ENCODE measurements around the gene STOX2. TPM values are rescaled to one million over a fixed set of nuclear protein-coding genes. Genes with fewer than 3 reads are reported as not detected.
"Not testable (repeated sequence)": the region's sequence is repeated elsewhere in the genome, so short reads cannot be mapped to it uniquely, and the experiment has no call there.

STOX2 gene
- total and polyA plus RNA-seq, 2 of the 13 experiments (the other 11 are each of a cell fraction or from before 2014, with no cell fraction given) = 0.01 to 0.15 TPM

DNA sequence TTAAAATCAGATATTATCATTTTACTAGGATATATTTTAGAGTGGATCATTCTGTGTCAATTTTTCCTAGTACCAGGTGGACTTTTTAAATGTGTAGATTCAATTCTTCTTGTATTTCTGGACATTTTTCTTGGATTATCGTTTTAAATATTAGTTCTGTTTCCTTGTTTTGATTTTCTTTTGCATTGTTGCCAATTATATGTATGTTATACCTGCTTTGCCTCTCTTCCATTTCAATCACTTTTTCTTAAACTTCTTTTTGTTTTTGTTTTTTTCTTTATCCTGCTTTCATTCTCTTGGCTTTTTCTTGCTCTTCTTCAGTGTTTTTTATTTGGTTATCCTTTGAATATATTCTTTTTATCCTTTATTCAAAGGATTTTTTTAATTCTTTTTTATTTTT, 141.0 kb downstream of the STOX2 start (continued):
- TF ChIP-seq PHF21A (CRISPR knock-in tag; IDR thresholded peaks at IDR 0.05) = no peak

DNA sequence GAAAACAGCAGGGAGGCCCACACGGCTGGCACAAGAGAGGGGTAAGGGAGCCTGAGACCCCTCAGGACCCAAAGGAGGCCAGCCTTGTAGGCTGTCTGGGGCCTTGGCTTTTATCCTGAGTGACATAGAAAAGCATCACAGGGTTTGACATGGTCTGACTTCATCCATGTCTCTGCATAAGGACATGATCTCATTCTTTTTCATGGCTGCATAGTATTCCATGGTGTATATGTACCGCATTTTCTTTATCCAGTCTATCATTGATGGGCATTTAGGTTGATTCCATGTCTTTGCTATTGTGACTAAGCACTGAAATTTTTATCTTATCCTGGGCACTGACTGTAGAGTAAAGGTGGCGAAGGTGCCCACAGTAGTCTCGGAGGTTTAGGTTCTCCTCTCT, 146.2 kb downstream of the STOX2 start:
- H3K9me3 ChIP-seq (ENCODE audit: low read length) = peaks cover 14% of the 10 kb centered on the region
- H3K79me2 ChIP-seq (ENCODE audit: insufficient read depth, low read length); H2AFZ ChIP-seq (ENCODE audit: low read length); H3K9ac ChIP-seq (ENCODE audit: insufficient read depth, low read depth, low read length); in situ Hi-C loops (cut with HindIII; ENCODE audit: extremely low pct_ligation_motif_present, low pct_unique_long_range_greater_than_20kb); POLR2A ChIA-PET; ATAC-seq; DNase-seq (ENCODE audit: low spot score); intact Hi-C loops (cut with micrococcal nuclease; ENCODE audit: unreplicated experiment); H3K36me3 ChIP-seq (replicated peaks in 1 of 2; ENCODE audit: control insufficient read depth in 1 of 2, insufficient read depth in 2 of 2, low read length in 2 of 2); BruUV-seq (replicated peaks); H3K27me3 ChIP-seq (ENCODE audit: control insufficient read depth in 1 of 2, insufficient read depth in 2 of 2, low read length in 2 of 2); H3K27ac ChIP-seq (ENCODE audit: extremely low read length, insufficient read depth, low read length); H3K4me1 ChIP-seq (ENCODE audit: insufficient read depth, low read length); H3K4me2 ChIP-seq (ENCODE audit: low read depth, low read length); FAIRE-seq; H3K4me3 ChIP-seq (replicated peaks in 1 of 3; ENCODE audit: insufficient read depth in 1 of 3, low read depth in 2 of 3, low read length in 3 of 3); CTCF ChIA-PET (ENCODE audit: low intra/inter-chr PET ratio, low total read pairs); H4K20me1 ChIP-seq (ENCODE audit: insufficient read depth, low read length): not testable (repeated sequence)
- 42% methylated on average over 4 of the region's 4 CpGs for WGBS (ENCODE audit: low lambda C conversion rate)

DNA sequence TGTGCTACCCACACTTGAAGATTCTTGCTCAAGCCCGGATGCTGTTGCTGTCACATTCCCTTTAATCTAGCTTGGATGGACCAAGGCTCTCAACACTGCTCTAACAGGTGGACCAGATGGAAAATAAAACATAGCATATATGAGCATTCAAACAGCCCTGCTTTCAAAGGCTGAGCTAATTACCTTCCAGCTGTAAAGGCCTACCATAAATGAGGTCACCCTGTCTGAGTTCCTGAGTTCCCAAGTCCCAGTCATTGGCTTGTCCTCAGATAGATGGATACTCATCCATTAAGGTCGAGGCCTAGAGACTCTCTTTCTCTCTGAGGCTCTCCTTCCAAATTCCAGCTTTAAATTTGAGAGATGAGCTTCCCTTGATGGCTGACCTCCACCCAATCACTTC, 147.5 kb downstream of the STOX2 start:
- Histone ChIP-seq H3K4me2 (ENCODE audit: low read depth, low read length) (no peak overlapping the region), H3K4me3 (replicated peaks in 1 of 3; ENCODE audit: insufficient read depth in 1 of 3, low read depth in 2 of 3, low read length in 3 of 3) (no peak overlapping the region), H3K36me3 (replicated peaks in 1 of 2; ENCODE audit: control insufficient read depth in 1 of 2, insufficient read depth in 2 of 2, low read length in 2 of 2) (no peaks in the 10 kb centered on the region), H3K27ac (ENCODE audit: extremely low read length, insufficient read depth, low read length) (no peak overlapping the region), H3K9ac (ENCODE audit: insufficient read depth, low read depth, low read length) (no peak overlapping the region), H2AFZ (ENCODE audit: low read length) (no peak overlapping the region), H4K20me1 (ENCODE audit: insufficient read depth, low read length) (no peaks in the 10 kb centered on the region), H3K79me2 (ENCODE audit: insufficient read depth, low read length) (no peaks in the 10 kb centered on the region), H3K27me3 (ENCODE audit: control insufficient read depth in 1 of 2, insufficient read depth in 2 of 2, low read length in 2 of 2) (no peaks in the 10 kb centered on the region; a peak in 1 of 5 replicates), H3K9me3 (ENCODE audit: low read length) (peaks cover 2% of the 10 kb centered on the region; the same call in 1 of the 2 replicates), H3K4me1 (ENCODE audit: insufficient read depth, low read length) (no peaks in the 10 kb centered on the region)
- no peak for FAIRE-seq
- no TSS peak for BruUV-seq (replicated peaks)
- ATAC-seq = no peak
- DNase-seq (ENCODE audit: low spot score) = no peak
- WGBS (ENCODE audit: low lambda C conversion rate) = 0% methylated on average over 2 of the region's 2 CpGs
- CTCF ChIA-PET (ENCODE audit: low intra/inter-chr PET ratio, low total read pairs) = no interaction called here
- intact Hi-C loops (cut with micrococcal nuclease; ENCODE audit: unreplicated experiment) (no loop called here), in situ Hi-C loops (cut with HindIII; ENCODE audit: extremely low pct_ligation_motif_present, low pct_unique_long_range_greater_than_20kb) (no loop called here)
- POLR2A ChIA-PET = no interaction called here
- TF ChIP-seq ZNF10 (CRISPR knock-in tag; IDR thresholded peaks at IDR 0.05; ENCODE audit: borderline replicate concordance, low read depth) (no peak), SMC3 (IDR thresholded peaks at IDR 0.05; ENCODE audit: low read length) (no peak), ZNF234 (CRISPR knock-in tag; conservative IDR thresholded peaks at IDR 0.05) (no peak), ZNF282 (IDR thresholded peaks at IDR 0.05; ENCODE audit: partially characterized antibody) (no peak)
- TF ChIP-seq, protein P1, sequence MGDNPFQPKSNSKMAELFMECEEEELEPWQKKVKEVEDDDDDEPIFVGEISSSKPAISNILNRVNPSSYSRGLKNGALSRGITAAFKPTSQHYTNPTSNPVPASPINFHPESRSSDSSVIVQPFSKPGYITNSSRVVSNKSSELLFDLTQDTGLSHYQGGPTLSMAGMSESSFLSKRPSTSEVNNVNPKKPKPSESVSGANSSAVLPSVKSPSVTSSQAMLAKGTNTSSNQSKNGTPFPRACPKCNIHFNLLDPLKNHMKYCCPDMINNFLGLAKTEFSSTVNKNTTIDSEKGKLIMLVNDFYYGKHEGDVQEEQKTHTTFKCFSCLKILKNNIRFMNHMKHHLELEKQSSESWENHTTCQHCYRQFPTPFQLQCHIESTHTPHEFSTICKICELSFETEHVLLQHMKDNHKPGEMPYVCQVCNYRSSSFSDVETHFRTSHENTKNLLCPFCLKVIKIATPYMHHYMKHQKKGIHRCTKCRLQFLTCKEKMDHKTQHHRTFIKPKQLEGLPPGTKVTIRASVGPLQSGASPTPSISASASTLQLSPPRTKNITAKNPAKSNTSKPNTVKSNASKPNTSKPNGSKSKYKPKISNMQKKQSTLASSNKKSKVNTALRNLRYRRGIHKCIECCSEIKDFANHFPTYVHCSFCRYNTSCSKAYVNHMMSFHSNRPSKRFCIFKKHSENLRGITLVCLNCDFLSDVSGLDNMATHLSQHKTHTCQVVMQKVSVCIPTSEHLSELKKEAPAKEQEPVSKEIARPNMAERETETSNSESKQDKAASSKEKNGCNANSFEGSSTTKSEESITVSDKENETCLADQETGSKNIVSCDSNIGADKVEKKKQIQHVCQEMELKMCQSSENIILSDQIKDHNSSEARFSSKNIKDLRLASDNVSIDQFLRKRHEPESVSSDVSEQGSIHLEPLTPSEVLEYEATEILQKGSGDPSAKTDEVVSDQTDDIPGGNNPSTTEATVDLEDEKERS (CRISPR knock-in tag; IDR thresholded peaks at IDR 0.05) = no peak
- TF ChIP-seq, protein P2, sequence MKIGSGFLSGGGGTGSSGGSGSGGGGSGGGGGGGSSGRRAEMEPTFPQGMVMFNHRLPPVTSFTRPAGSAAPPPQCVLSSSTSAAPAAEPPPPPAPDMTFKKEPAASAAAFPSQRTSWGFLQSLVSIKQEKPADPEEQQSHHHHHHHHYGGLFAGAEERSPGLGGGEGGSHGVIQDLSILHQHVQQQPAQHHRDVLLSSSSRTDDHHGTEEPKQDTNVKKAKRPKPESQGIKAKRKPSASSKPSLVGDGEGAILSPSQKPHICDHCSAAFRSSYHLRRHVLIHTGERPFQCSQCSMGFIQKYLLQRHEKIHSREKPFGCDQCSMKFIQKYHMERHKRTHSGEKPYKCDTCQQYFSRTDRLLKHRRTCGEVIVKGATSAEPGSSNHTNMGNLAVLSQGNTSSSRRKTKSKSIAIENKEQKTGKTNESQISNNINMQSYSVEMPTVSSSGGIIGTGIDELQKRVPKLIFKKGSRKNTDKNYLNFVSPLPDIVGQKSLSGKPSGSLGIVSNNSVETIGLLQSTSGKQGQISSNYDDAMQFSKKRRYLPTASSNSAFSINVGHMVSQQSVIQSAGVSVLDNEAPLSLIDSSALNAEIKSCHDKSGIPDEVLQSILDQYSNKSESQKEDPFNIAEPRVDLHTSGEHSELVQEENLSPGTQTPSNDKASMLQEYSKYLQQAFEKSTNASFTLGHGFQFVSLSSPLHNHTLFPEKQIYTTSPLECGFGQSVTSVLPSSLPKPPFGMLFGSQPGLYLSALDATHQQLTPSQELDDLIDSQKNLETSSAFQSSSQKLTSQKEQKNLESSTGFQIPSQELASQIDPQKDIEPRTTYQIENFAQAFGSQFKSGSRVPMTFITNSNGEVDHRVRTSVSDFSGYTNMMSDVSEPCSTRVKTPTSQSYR (CRISPR knock-in tag; IDR thresholded peaks at IDR 0.05; ENCODE audit: borderline replicate concordance) = no peak
- TF ChIP-seq, protein P3, sequence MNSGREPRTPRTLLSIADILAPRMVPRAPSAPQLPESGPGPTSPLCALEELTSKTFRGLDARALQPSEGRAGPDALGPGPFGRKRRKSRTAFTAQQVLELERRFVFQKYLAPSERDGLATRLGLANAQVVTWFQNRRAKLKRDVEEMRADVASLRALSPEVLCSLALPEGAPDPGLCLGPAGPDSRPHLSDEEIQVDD (CRISPR knock-in tag; IDR thresholded peaks at IDR 0.05; ENCODE audit: borderline replicate concordance) = no peak
